NCI-H345 (cell line): ENCODE data around the gene TEX13C.
"Not testable (repeated sequence)": the region's sequence is repeated elsewhere in the genome, so short reads cannot be mapped to it uniquely, and the experiment has no call there.

Source experiments
- DNase-seq: peaks from one replicate; lab custom pipeline; 2025; lab: John Stamatoyannopoulos, UW

Gene TEX13C

DNA sequence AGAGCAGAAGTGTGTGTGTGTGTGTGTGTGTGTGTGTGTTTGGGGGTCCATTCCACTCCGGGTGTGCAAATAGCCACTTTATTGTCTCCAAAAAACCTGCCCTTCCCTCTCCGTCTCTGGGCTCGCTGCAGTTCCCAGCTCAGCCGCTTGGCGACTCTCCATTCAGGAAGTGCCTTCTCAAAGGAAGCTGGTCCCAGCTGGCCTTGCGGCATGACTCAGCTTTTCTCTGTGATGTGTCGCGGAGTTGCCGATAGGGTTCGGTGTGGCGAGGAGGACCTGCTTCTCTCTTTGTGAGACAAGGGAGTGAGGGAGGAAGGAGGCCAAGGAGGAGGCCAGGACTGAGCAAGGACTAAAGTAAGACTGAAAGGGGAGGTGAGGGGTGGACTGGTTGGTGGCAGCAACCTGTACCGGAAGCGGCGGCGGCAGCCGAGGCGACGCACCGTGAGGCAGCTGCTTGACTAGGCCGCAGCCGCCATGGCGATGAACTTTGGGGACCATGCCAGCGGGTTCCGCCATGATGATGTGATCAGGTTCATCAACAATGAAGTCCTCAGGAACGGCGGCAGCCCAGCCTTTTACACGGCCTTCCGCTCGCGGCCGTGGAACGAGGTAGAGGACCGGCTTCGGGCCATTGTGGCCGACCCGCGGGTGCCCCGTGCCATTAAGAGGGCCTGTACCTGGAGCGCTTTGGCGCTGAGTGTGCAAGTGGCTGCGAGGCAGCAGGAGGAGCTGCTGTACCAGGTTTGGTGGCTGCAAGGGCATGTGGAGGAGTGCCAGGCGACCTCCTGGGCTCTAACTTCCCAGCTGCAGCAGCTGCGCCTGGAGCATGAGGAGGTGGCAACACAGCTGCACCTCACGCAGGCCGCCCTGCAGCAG, at the start of gene TEX13C:
TSS of gene TEX13C (plus strand) at position 226 of the 876 bp plus-strand sequence. CDS start at position 475, 249 bp downstream.
- DNase-seq, result no peak

DNA sequence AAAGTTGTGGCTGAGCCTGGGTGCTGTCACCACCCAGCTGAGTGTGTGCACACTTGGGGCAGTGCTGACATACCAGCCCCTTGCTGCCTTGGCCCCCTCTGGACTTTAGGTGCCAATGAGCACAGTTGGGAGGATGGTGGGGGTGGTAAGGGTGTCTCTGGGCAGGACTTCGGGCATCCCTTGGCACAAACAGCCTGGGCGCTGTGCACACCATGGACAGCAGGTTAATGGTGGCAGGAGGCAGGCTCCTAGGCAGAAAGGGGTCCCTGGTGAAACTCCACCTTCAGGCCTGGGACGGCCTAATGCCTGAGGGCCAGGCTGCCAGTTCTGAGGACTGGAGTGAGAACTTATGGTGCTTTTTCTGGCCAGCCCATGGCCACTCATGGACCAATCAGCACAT, 32.4 kb upstream of the TEX13C start:
- DNase-seq, result no peak

DNA sequence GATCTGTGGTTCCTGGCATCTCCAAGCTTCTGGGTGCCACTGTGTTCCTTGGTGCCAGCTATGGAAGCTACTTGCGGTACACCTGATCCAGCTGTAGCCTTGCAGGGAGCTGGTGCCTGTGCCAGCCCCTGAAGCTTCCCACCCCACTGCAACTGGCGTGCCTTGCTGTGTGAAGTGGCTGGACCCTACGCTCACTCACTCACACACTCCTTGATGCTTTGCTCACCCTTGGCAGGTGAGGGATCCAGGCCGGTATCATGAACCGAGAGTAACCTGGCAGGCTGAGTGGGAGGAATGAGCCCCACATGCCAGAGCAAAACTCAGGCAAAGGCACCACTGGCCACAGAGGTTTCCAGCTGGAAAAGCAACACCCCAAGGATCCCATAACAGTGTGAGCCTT, 31.3 kb upstream of the TEX13C start:
- DNase-seq, result no peak

DNA sequence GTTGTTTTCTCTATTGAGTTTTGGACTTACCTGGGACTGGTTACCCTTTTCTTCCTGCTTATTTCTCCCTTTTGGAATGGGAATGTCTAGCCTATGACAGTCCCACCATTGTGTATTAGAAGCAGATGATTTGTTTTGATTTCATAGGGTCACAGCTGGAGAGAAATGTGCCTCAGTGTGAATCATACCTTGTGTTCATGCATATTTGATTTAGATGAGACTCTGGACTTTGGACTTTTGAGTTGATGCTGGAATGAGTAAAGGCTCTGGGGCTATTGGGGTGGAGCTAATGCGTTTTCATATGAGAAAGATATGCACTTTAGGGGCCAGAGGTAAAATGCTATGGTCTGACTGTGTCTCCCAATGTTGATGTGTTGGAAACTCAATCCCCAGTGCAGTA, 30.5 kb upstream of the TEX13C start:
- DNase-seq, result no peak

DNA sequence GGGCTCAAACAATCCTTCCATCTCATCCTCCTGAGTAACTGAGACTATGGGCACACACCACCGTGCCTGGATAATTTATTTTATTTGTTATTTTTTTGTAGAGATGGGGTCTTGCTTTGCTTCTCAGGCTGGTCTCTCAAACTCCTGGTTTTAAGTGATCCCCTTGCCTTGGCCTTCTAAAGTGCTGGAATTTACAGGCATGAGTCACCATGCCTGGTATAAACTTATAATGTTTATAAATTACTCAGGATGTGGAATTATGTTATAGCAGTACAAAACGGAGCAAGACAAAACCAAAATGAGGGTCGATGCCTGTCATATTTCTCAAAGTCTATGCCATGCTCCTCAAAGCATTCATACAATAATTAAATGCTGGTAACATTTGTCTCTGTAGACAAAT, 29.8 kb upstream of the TEX13C start:
- DNase-seq, result no peak

DNA sequence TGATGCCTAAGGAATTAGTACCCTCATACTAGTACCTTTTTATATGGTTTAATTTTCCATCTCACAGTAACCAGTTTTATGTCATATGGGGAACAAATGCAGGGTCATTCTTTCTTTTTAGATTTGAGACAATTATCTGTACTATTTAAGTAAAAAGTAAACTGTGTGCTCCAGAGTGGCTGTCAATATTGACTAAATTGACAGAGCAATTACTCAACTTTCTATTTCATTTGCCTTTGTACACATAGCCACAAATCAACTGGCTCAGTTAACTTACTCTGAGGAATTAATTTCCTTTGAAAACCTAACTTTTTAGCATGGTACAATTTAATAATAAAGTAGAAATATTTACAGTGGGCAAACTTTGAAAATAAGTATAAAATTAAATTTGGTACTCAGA, 28.5 kb upstream of the TEX13C start:
- no peak for DNase-seq

DNA sequence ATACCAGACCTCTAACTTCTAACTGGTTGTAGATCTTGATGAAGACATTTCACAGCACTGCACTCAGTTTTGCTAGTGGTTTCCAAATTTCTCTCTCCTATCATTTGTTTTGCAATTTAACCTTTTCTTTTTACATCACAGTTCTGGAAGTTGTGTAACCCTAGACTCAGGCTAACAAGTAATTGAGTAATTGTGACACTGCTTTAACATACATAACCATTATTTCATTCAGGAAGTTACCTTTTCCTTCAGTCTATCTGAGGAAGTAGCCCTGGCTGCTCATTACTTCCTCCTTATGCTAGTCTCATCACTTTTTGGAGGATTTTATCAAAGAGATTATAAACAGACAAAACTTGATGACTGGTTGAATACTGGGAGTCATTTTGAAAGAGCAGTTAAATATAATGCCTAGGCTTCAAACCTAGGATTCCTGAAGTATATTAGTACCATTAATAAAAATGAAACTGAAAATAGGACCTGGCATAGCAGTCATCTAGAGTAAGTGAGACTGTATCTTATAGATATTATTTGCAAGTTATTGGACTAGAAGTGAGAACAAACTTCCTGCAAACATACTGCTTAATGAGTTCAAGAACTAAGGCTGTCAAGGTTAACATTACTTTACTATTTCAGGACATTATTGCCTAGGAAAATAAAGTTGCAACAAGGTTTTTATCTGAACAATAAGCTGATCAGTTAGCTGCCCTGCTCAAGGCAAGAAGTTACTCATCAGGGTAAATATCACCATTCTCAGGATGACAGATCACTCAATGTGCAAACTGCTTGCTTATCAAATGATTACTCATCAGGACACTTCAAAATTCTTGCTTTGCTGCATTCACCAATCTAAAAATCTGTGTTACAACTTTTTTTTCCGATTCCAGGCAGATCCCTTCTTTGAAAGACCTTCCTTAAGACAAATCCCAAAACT, 25.6 kb upstream of the TEX13C start:
- no peak for DNase-seq

DNA sequence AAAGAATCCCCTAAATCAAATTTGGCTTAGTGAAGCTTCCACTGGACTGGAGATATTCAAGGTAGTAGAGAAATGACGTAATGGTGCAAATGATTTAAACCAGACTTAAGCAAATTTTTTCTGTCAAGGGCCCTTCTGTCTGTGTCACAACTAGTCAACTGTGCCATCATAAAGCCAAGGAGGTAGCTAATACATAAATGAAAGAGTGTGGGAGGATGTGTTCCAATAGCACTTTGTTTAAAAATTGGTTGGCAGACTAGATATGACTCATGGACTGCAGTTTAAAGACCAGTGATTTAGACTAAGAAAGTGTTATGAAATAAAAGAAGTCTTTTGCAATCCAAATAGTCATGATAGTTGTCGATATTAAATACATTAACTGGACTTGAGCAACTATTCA, 24.3 kb upstream of the TEX13C start:
- no peak for DNase-seq

DNA sequence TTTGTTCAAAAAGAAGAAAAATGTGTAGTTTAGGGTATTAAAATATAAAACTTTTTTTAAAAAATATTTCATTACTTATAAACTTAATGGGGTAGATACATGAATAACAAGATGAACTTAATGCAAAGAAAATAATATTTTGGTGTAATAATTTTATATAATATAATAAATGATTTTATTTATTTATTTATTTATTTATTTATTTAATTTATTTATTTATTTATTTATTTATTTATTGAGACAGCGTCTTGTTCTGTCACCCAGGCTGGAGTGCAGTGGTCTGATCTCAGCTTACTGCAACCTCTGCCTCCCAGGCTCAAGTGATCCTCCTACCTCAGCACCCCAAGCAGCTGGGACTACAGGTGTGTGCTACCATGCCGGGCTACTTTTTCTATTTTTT, 20.8 kb upstream of the TEX13C start:
- DNase-seq, result no peak

DNA sequence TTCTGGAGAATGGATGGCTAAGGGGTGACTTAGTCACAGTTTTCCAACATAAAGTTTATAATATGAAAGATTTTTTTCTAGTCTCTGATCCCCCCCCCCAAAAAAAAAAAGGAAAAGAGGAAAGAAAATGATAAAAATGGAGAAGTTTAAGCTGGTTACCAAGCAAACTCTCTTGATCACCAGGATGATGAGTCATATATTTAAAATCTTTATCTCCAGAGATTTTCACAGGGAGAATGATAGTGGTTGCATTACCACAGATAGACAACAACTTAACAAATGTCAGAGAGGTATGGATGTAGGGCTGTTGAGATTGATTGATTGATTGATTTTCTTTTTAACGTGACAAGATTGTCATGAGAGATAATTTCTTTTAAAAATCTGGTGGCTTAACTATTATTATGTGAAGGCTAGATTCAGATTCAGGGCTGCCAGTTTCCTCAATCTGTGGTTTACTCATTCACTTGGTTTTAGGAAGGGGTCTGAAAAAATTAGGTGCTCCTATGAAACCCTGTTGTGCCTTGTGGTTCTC, 13.3 kb upstream of the TEX13C start:
- DNase-seq, result no peak

DNA sequence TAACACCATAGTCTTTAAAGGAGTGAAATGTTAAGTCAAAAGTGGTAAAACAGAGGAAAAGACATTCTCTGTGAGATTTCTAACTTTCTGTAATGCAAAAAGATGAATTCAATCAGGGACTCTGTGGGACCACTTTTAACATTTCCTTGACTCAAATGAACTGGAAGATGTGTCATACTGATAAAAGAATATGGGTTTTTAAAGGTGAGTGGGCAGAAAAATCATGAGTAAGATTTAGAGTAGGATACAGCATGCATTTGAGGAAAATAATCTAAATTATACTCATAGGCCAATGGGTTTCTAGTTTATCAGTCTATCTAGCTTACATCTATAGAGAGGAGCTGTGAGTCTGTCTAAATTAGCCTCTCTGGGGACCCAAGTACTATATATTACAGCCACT, 11.0 kb upstream of the TEX13C start:
- no peak for DNase-seq

DNA sequence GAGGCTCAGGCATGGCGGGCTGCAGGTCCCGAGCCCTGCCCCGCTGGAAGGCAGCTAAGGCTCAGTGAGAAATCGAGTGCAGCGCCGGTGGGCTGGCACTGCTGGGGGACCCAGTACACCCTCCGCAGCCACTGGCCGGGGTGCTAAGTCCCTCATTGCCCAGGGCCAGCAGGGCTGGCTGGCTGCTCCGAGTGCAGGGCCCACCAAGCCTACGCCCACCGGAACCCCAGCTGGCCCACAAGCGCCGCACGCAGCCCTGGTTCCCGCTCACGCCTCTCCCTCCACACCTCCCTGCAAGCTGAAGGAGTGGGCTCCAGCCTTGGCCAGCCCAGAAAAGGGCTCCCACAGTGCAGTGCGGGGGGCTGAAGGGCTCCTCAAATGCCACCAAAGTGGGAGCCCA, 505 bp upstream of the TEX13C start:
- DNase-seq, result not testable (repeated sequence)

DNA sequence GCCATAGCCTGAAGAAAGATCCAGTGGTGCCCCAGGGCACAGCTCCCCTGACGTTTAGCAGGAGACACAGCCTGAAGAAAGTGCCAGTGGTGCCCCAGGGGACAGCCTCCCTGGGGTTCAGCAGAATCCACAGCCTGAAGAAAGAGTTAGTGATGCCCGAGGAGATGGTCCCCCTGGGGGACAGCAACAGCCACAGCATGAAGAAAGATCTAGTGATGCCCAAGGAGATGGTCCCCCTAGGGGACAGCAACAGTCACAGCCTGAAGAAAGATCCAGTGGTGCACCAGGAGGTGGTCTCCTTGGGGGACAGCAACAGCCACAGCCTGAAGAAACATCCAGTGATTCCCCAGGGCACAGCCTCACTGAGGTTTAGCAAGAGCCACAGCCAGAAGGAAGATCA, 2.8 kb downstream of the TEX13C start:
- no peak for DNase-seq

DNA sequence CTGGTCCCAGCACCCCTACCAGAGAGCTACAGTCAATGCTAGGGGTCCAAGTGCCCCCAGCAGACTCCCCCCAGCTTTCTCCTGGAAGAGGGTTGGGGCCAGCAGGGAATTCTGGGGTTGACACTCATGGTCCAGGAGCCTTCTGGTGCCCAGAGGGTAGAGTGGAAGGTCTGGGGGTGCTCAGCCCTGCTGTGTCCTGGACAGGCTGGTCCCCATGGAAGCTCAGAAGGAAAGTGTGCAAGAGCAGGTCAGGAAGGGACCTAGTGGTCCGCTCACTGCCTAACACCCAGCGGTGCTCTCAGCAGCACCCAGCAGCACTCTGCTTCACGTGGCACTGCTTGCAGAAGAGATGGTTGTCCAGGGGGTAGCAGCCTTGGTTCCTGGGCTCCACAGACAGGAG, 6.9 kb downstream of the TEX13C start:
- no peak for DNase-seq

DNA sequence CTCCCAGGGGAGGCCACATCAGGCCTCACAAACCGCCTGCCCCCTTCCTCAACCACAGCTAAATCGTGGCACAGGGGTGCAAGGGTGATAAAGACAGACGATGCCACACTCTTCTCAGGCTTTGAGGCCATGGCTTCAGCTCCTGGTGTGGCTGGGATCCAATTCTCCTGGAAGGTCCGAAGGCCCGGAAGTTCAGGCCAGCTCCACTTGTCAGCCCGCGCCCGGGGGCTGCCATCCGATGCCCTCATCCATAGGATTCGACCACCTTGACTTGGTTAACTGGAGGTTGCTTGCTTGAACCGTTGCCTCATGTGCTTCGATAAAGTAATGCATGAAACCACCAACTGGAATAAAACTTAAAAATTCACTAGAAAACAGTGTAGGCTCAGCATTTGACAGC, 8.2 kb downstream of the TEX13C start:
- no peak for DNase-seq

DNA sequence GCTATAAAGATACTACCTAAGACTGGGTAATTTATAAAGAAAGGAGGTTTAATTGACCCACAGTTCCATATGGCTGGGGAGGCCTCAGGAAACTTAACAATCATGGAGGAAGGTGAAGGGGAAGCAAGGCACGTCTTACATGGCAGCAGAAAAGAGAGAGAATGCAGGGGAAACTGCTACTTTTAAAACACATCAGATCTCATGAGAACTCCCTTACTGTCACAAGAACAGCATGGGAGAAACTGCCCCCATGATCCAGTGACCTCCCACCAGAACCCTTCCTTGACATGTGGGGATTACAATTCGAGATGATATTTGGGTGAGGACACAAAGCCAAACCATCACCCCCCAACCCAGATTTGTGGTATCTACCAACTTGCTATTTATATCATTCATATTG, 13.9 kb downstream of the TEX13C start:
- no peak for DNase-seq

DNA sequence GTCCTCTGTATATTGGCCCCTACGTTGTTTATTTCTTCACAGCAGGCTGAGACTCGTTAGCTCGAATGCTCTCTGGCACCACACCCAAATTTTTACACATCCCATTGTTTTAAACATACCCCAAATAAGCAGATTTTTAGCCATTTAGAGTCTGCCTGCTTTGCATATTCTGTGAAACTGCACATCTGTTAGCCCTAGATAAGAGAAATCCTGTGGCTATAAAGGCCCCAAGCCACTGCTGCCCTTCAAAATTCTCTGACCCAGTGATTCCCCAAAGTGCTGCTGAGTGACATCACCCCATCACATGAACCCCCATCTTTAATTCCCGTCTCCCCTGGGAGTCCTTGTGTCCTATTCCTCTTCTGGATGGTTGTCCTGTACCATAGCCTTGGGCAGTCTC, 20.8 kb downstream of the TEX13C start:
- no peak for DNase-seq

DNA sequence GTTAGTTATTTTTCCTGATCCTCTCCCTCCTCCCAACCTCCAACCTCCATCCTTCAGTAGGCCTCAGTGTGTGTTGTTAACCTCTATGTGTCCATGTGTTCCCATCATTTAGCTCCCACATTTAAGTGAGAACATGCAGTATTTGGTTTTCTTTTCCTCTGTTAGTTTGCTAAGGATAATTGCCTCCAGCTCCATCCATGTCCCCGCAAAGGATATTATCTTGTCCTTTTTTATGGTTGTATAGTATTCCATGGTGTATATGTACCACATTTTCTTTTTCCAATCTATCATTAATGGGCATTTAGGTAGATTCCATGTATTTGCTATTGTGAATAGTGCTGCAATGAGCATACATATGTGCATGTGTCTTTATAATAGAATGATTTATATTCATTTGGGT, 54.5 kb downstream of the TEX13C start:
- DNase-seq, result no peak
